Stimulated activated CD8-positive, alpha-beta memory T cell treated with anti-CD3 and anti-CD28 coated beads, Interleukin-7, amount 100 ng/mL, for 4 hours (primary cell): ENCODE measurements around the gene MMD.
"Not testable (repeated sequence)": the region's sequence is repeated elsewhere in the genome, so short reads cannot be mapped to it uniquely, and the experiment has no call there.

ENCODE experiments used
- DNase-seq, 2 donors: peaks; one replicate each; pipeline ENCODE4 v3.0.0-alpha.2; 2020; ENCODE audit warnings: low read depth in 2 of 2

The MMD gene

DNA sequence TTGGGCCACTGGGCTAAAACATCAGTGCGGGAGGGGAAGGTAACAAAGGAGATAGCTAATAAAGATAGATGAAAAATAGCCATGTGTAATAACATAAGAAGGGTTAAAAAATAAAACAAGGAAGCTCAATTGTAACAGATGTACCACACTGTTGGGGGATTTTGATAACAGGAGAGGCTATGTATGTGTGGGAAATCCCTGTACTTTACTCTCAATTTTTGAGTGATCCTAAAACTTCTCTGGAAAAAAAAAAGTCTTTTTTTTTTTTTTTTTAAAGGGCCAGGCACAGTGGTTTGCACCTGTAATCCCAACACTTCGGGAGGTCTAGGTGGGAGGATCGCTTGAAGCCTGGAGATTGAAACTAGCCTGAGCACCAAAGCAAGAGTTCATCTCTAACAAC lies 1.9 kb upstream of the MMD start:
- DNase-seq = no peak

- not testable (repeated sequence) for DNase-seq
Measured at GRCh38 chr17:55422828-55423164, 1.2 kb upstream of the MMD start.

- DNase-seq = peak in 1 of 2 donors; percentile 30
Measured at GRCh38 chr17:55420776-55421178, 858 bp downstream of the MMD start.

DNA sequence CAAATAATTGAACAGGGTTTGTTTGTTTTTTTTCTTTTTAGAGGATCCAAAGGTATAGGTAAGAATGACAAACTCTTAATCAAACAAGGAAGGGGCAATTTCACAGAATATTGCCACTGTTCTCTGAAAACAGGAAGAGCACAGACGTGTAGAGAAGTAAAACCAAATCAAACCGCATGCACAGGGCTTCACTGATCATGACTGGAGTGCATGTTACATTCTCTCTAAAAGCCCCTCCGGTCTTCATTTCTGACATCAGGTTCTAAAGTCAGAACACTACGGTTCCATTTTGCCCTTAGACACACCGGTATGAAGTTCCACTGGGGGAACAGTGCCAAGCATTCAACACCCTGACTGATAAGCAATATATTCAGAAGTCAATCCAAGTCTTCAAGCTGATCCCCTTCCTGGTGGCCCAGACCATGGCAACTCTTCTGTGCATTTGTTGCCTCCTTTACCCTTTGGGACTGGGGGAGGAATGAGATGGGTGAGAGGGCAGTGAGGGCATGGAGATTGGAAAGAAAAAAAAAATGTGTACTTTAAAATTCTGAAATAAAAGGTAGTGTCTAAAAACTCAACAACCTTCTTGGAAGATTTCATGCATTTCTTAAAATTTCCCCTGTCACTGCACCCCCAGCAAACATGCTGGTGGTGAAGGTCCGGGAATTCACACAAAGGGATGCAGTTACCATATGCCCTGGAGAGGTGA lies 1.4 kb downstream of the MMD start:
- peak in 1 of 2 donors; percentile 39 for DNase-seq

DNA sequence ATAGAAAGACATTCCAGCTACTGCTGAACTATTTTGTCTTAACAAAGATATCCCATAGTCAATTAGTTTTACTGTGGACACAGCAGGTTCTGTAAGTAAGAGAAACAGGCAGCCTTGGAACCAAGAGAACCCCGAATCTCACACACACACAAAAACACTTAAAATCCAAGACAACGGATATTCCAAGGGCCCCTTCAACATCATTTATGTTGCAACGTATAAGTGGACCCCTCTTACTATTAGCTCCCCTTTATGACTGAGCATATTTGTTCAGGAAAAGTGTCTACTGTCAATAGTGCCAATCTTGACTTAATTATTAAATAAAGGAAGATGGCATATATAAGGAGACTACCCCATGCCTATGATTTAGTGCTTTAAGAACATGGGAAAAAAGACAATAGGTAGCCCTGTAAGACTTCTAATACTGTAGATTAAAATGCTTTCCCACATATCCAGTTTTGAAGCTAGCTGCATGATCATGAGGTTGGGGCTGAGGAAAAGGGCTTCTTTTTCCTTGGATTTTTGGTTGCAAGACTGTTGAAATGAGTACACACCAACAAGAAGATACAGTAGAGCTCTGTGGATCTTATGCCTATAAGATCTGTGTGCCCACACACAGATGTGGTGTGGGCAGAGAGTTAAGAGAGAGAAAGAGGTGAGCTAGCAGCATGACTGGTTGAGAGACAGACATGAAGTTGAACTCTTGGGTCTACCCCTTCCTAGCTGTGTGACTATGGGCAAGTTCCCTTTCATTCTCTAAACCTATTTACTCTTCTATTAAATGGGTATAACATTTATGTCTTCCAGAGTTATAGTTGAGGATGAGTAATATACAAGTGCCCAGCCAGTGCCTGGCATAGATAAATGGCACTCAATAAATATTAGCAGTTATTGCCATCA lies 3.0 kb downstream of the MMD start:
- DNase-seq = no peak

DNA sequence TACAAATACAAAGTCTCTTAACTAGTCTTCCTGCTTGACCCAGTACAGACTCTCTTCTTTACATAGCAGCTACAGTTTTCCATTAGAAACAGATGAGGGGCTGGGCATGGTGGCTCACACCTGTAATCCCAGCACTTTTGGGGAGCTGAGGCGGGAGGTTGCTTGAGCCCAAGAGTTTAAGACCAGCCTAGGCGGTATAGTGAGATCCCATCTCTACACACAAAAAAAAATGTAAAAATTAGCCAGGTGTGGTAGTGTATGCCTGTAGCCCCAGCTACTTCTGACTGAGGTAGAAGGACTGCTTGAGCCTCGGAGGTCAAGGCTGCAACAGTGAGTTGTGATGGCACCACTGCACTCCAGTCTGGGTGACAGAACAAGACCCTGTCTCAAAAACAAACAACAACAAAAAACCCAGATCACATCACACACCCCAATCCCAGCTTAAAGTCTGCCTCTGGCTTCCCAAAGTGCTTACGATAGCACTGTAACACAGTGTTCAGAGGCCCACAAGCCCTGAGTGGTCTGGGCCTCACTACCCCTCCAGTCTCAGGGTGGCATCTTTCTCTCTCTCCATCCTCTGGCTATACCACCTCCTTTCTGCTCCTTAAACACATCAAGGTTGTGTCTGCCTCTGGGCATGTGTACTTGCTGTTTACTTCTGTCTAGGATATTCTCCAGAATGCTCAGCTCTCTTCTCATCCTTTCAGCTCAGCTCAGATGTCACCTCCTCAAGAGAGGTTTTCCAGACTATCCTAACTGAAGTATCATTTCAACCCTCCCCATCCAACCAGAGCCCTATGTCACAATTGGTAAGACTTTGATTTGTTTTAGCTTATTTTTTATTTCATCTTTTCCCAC lies 4.0 kb downstream of the MMD start:
- DNase-seq = no peak

GRCh38 chr17:55416470-55417052 lies 5.1 kb downstream of the MMD start:
- no peak for DNase-seq

- no peak for DNase-seq
Measured at GRCh38 chr17:55416000-55416399, 5.6 kb downstream of the MMD start.

DNA sequence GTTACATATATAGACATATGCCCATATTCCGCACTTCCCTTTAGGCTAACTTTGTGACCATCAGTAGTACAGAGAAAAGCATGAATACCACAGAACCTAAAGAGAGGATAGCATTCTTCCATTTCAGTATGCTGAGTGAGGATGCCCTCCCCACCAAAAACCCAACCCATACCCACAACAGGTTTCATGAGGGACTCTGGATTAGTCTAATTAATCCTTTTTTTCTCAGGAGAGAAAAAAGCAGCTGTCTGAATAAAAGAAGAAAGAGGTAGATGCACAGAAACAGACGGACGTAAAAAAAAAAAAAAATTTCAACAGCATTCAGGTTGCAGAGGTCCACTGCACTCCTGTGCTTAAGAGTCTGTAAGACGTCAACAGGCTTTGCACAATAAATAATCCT lies 6.7 kb downstream of the MMD start:
- DNase-seq = no peak

- no peak for DNase-seq
Measured at GRCh38 chr17:55413825-55414489, 7.7 kb downstream of the MMD start.

GRCh38 chr17:55411463-55411855 lies 10.2 kb downstream of the MMD start:
- DNase-seq = no peak

GRCh38 chr17:55410722-55411462 lies 10.7 kb downstream of the MMD start:
- DNase-seq = no peak

GRCh38 chr17:55409030-55409800 lies 12.4 kb downstream of the MMD start:
- no peak for DNase-seq

DNA sequence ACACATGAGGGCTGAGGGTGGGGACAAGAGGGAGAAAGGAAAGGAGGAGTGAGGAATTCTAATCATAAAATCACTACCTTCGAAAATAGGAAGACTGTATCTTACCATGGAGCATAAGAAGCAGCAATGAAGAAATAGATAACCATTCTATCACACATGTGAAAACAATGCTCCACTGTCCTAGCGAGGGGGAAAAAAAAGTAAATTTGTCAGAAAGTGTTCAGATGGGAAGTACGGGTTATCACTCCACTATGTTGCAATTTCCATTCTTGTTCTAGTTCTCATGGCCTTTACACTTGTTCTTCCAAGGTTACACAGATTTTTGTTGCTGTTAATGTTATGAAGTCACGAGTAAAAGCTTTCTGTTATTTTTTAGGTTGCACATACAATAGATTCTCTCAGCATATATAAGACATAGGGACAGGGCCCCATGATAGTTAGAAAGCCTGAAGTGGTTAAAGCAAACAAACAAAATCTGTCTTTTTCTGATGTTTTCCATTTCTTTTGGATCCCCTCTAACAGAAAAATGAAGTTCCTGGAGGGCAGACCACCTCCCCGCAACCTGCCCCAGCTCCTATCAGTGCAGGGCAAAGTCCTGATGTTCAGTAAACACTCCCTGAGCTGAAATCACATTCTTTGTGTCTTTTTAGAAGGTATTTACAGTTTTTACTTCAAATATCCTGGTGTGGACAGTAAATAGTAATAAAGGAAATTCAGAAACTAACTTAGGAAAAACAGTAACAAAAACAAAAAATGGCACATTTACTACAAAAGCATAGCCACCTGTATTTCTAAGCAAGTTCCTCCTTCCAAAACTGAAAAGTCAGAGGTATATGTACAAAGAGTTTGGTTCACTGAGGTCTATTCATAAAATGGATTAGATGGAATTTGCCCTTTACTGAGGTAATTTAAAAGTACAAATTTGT lies 13.7 kb downstream of the MMD start:
- DNase-seq = no peak

DNA sequence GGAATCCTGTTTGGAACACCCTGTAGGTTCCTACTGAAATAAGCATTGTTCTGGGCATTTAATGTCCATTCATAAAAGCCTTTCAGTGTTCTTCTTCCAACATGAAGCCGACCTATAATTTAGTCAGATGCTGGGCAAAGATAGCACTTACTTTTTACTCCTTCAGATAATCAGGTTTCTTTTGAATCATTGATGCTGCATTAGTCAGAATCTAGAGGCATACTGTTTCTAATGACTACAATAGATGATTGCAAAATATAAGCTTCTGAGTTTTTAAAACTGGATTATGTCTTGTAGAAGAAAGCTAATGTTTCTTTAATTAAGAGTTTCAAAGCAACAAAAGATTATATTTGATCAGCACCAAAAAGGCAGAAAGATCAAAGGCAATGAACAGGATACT lies 16.0 kb downstream of the MMD start:
- no peak for DNase-seq

DNA sequence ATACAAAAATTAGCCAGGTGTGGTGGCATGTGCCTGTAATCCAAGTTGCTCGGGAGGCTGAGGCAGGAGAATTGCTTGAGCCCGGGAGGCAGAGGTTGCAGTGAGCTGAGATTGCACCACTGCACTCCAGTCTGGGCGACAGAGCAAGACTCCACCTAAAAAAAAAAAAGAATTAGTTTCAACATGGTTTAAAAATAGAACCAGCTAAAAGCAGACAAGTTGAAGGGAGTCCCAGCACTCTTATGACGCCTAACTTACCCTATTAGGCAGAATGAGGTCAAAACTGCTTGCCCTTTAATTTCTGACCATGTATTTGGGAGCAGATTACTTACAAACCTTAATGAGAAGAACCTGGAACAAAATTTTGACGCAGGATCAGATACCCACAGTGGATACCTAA lies 17.4 kb downstream of the MMD start:
- not testable (repeated sequence) for DNase-seq

GRCh38 chr17:55402374-55402773 lies 19.3 kb downstream of the MMD start:
- no peak for DNase-seq

GRCh38 chr17:55398689-55399088 lies 22.9 kb downstream of the MMD start:
- no peak for DNase-seq
